GM21367 (cell line): ENCODE results near the gene NBDY.
A peak's percentile ranks its signal among the peaks of the same experiment; 100 is the strongest.
"Not testable (repeated sequence)": the region's sequence is repeated elsewhere in the genome, so short reads cannot be mapped to it uniquely, and the experiment has no call there.

Source experiments
- ATAC-seq: cut with Tn5 transposase; IDR thresholded peaks from one replicate; pipeline ENCODE4 v1.9.1; 2021; ENCODE audit not compliant: unreplicated experiment

NBDY gene

GRCh38 chrX:56764153-56764974 is 35.3 kb downstream of the NBDY start:
- ATAC-seq: peak; percentile 58

GRCh38 chrX:56764975-56765791 is 36.1 kb downstream of the NBDY start:
- ATAC-seq: no peak

GRCh38 chrX:56765811-56766553 is 36.9 kb downstream of the NBDY start:
- no peak for ATAC-seq

DNA sequence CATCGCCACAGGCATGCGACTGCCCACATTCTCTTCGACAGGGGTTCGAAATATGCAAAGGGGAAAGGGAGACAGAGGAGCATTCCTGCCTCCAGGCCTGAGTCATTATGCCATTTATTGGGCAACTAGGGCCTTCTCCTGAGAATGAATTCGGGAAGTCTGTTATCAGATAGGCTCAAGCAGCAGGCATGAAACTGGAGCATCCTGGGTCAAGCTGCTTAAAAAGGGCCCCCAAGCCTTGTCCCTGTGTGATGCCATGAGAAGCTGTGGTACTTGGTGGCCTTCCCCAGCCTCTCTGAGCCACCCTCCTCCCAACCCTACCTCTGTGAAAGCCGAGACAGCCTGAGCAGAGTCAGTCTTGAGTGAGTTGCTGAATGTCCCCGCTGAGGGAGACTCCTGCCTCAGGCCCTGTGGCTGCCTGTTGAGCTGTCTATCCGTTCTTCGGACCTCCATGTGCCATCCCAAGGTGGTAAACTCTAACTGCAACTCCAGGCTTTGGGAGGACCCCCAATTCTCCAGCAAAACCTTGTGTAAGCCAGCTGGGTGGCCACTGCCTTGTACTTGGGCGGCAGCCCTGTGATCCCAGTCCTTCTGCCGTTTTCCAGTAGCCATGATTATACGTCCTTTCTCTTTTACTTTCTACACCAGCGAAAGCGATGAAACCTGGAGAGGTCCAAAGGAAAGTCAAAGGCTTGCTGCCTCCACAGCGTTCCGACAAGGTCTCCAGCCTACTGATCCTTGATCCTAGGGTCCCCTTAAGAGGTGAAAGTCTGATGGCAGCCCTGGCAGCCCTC is 37.7 kb downstream of the NBDY start:
- ATAC-seq: no peak

DNA sequence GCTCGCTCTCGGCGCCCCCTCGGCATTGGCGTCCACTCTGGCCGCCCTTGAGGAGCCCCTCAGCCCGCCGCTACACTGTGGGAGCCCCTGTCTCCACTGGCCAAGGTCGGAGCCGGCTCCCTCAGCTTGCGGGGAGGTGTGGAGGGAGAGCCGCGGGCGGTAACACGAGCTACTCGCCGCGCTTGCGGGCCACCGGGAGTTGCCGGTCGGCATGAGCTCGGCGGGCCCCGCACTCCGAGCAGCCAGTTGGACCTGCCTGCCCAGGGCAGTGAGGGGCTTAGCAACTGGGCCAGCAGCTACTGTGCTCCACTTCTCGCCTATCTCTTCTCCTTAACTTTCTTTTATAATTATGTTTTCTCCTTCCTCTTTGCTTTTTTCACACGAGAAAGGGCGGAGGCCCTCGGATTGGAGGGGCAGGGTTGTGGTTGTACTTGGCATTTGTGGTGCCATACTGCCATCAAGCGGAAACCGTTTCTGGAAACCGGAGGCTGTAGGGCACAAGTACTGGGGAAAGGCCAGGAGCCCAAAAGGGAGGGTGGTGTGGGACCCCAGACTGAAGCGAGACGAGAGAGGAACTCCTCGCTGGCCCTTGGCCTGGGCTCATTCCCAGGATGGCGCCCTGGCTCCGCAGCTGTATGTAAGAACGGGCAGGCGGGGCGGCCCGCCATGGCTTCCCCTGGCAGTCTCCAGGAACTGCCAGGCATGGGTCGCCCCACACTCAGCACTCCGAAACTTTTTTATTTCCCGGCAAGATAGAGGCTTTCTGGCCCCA is 38.5 kb downstream of the NBDY start:
- not testable (repeated sequence) for ATAC-seq

DNA sequence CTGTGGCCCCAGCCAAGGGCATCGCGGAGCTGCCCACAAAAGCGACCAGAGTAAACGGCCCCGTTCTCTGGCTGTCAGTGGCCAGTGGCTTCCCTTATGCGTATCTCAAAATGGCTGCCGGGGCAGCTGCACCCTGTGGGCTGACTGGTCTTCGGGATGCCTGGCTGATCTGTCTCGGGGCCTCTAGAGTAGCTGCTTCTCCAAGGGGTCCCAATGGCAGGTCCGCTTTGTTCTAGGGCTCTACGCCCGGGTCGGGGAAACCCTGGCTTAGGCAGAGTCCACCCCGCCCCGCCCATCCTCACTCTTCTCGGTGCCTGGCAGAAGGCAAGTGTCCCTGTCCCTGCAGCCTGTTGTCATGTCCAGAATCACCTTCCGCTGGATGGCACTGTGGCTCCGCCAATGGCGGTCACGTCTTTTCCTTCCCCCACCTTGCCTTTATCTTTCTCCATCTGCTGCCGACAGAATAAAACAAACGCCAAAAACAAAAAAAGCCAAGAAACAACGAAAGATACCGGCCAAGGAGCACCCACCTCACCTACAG is 39.1 kb downstream of the NBDY start:
- not testable (repeated sequence) for ATAC-seq

GRCh38 chrX:56772675-56773521 is 43.9 kb downstream of the NBDY start:
- not testable (repeated sequence) for ATAC-seq

GRCh38 chrX:56773522-56774060 is 44.5 kb downstream of the NBDY start:
- ATAC-seq: not testable (repeated sequence)

GRCh38 chrX:56778099-56778923 is 49.3 kb downstream of the NBDY start:
- not testable (repeated sequence) for ATAC-seq

GRCh38 chrX:56778924-56779468 is 50.0 kb downstream of the NBDY start:
- ATAC-seq: not testable (repeated sequence)

DNA sequence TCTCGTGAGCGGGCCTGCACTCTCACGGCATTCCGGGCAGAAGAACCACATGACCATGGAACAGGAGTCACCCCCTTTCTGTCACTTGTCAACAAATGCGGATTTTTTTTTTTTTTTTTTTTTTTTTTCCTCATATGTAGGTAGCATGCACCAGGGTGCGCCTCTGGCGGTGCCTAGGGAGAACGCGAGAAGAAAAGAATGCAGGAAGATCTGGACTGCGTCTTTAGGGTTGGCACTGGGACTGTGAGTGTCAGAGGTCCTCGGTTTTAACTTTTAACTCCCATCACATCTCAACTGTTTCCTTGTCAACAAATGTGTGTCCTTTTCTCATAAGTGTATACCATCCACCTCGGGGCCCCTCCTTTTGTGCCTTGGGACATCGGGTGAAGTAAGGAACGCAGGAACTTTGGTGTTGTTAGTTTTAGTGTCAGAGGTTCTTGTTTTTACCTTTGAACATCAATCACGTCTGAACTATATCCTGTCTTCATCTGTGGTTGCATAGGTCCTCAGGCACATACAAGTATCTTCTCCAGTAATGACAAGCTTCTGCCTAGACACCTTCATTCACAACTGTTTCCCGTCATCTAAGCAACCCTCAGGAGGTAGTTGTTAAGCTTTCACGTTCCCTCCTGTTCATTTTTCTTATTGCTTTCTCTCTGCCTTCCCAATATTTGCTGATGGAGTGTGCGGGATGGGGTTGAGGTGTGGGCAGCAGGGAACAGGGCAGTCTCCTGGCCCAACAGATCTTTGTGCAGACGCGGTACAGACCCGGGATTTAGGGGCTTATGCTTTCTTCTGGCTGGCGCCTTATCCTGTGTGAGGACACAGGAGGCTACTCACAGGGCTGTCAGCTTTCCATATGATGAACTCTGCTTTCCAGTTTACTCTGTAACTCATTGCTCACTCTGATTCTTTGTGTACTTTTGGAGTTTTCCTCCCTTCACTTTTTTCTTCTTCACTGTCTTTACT is 51.9 kb downstream of the NBDY start:
- ATAC-seq: not testable (repeated sequence)

DNA sequence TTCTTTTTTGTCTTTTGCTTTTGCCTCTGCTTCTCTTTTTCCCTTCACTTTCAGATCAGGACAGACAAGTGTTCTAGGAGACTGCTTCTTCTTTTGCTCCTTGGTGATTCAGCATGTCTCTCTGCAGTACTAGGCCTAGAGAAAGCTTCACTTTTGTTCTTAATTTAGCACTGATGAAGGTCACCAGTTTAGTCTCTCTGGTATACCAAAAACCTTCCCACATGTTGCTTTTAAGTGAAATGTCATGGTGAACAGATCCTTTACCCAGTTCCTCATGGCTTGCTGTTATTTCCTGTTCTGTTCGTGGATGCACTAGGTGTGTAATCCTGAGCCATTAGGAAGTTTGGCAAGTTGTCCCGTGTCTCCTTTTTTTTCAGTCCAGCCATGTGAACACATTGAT is 53.3 kb downstream of the NBDY start:
- ATAC-seq: no peak

- no peak for ATAC-seq
Observed at GRCh38 chrX:56782791-56783449, 53.9 kb downstream of the NBDY start.

GRCh38 chrX:56783450-56783831 is 54.4 kb downstream of the NBDY start:
- ATAC-seq: no peak

- no peak for ATAC-seq
Observed at GRCh38 chrX:56783996-56784620, 55.1 kb downstream of the NBDY start.
